Measurements from ENCODE around the gene UROS.

The UROS gene

DNA sequence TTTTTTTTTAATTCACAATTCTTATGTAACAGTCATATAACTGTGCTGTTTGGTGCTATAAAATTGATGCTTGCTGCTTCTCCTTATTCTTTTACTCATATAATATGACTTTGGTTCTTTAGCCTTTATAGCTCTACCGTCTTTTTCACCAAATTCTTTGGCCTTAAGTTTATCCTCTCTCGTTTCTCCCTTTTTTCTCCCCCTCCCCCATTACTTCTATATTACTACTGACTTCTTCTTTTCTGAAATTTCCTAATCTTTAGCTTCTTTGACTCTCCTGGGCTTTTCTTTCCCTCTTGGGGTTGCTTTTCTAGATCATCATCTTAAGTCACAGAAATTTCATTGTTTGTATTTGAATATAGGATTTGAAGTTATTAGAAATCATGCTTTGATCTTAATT, 4.1 kb upstream of the UROS start:
- TF ChIP-seq EZH2phosphoT487 (IDR thresholded peaks at IDR 0.05; ENCODE audit: borderline replicate concordance, low read length), result no peak
- TF ChIP-seq, protein P1, sequence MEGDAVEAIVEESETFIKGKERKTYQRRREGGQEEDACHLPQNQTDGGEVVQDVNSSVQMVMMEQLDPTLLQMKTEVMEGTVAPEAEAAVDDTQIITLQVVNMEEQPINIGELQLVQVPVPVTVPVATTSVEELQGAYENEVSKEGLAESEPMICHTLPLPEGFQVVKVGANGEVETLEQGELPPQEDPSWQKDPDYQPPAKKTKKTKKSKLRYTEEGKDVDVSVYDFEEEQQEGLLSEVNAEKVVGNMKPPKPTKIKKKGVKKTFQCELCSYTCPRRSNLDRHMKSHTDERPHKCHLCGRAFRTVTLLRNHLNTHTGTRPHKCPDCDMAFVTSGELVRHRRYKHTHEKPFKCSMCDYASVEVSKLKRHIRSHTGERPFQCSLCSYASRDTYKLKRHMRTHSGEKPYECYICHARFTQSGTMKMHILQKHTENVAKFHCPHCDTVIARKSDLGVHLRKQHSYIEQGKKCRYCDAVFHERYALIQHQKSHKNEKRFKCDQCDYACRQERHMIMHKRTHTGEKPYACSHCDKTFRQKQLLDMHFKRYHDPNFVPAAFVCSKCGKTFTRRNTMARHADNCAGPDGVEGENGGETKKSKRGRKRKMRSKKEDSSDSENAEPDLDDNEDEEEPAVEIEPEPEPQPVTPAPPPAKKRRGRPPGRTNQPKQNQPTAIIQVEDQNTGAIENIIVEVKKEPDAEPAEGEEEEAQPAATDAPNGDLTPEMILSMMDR (IDR thresholded peaks at IDR 0.05; ENCODE audit: low read depth, low read length, poor library complexity, severe bottlenecking), result no peak
- H3K9me3 ChIP-seq (ENCODE audit: control insufficient read depth, insufficient read depth, low read length), result no peaks in the 10 kb centered on the region
- H3K4me2 ChIP-seq (ENCODE audit: low read length), result no peak overlapping the region
- peaks cover 16% of the 10 kb centered on the region; the same call in 1 of the 2 replicates for H4K20me1 ChIP-seq (ENCODE audit: control insufficient read depth, insufficient read depth, low read depth, low read length)
- H3K27me3 ChIP-seq (ENCODE audit: control insufficient read depth, low read length), result no peaks in the 10 kb centered on the region
- no peaks in the 10 kb centered on the region for H3F3A ChIP-seq (ENCODE audit: control insufficient read depth, insufficient read depth)
- H3K4me1 ChIP-seq (ENCODE audit: control insufficient read depth, low read length), result peaks cover 19% of the 10 kb centered on the region
- H3K79me2 ChIP-seq (ENCODE audit: control insufficient read depth, low read length), result peaks cover 76% of the 10 kb centered on the region
- no peaks in the 10 kb centered on the region for H3K9me2 ChIP-seq (replicated peaks; ENCODE audit: control insufficient read depth, low read length)
- H3K27ac ChIP-seq (ENCODE audit: low read depth, low read length), result no peak overlapping the region
- H3K36me3 ChIP-seq (ENCODE audit: control insufficient read depth, low read length), result peaks cover 88% of the 10 kb centered on the region
- no peak overlapping the region for H3K4me3 ChIP-seq (ENCODE audit: low read length)

DNA sequence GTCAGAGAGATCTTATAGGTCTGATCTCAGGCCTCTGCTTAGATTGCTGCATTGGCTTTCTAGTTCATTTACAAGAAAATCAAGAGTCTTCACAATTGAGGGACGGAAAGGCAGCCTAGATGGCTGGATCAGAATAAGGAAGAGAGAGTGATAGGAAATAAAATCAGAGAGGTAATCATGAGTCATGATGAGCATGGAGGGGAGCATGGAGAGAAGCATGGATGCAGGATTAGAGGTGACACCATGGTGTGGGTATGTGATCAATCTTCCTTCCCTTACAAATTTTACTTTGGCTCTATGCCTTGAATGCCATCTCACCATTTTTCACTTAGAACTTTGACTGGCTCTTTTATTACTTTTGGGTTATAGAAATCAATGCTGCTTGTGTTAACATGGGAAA, 1.7 kb upstream of the UROS start:
- Histone ChIP-seq H4K20me1 (ENCODE audit: control insufficient read depth, insufficient read depth, low read depth, low read length) (peaks cover 16% of the 10 kb centered on the region; the same call in 1 of the 2 replicates), H3K4me1 (ENCODE audit: control insufficient read depth, low read length) (peaks cover 31% of the 10 kb centered on the region), H3K9me2 (replicated peaks; ENCODE audit: control insufficient read depth, low read length) (no peaks in the 10 kb centered on the region), H3F3A (ENCODE audit: control insufficient read depth, insufficient read depth) (no peaks in the 10 kb centered on the region), H3K79me2 (ENCODE audit: control insufficient read depth, low read length) (peaks cover 87% of the 10 kb centered on the region), H3K27me3 (ENCODE audit: control insufficient read depth, low read length) (no peaks in the 10 kb centered on the region), H3K9me3 (ENCODE audit: control insufficient read depth, insufficient read depth, low read length) (no peaks in the 10 kb centered on the region), H3K4me2 (ENCODE audit: low read length) (peak overlapping the region; percentile 84), H3K27ac (ENCODE audit: low read depth, low read length) (no peak overlapping the region), H3K4me3 (ENCODE audit: low read length) (peak overlapping the region; percentile 84), H3K36me3 (ENCODE audit: control insufficient read depth, low read length) (peaks cover 75% of the 10 kb centered on the region)
- TF ChIP-seq EZH2phosphoT487 (IDR thresholded peaks at IDR 0.05; ENCODE audit: borderline replicate concordance, low read length), result no peak
- TF ChIP-seq, protein P1 (IDR thresholded peaks at IDR 0.05; ENCODE audit: low read depth, low read length, poor library complexity, severe bottlenecking), result no peak

DNA sequence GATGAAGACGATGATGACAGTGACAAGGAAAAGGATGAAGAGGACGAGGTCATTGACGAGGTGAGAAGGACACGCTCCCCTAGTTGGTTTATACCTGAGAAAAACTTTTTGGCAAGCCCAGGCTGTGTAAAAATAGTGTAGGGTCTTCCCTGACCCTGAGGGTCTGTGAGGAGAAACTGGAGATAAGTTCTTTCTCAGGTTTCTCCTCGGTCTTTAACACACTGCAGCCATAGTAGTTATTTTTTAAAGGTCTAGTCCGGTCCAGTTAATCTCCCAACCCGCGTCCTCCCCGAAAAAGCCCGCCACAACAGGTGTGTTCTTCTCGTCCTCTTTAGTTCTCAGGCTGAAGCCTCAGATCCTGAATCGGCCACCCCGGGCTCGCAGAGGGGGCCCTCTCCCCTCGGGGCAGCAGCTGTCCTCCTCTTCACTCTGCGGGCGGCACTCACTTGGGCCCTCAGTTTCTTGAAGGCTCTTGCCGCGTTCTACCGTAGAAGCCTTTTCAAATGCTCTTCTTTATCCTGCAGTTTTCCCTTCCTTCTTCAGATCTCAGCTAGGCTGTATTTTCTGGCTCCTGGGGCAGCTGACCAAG, 699 bp upstream of the UROS start:
- TF ChIP-seq EZH2phosphoT487 (IDR thresholded peaks at IDR 0.05; ENCODE audit: borderline replicate concordance, low read length), result no peak
- TF ChIP-seq, protein P1 (IDR thresholded peaks at IDR 0.05; ENCODE audit: low read depth, low read length, poor library complexity, severe bottlenecking), result no peak
- Histone ChIP-seq H3K9me3 (ENCODE audit: control insufficient read depth, insufficient read depth, low read length) (no peaks in the 10 kb centered on the region), H3K27ac (ENCODE audit: low read depth, low read length) (peak overlapping the region; percentile 60), H3K4me2 (ENCODE audit: low read length) (peak overlapping the region; percentile 84), H3K36me3 (ENCODE audit: control insufficient read depth, low read length) (peaks cover 65% of the 10 kb centered on the region), H3K4me1 (ENCODE audit: control insufficient read depth, low read length) (peaks cover 31% of the 10 kb centered on the region), H3K27me3 (ENCODE audit: control insufficient read depth, low read length) (no peaks in the 10 kb centered on the region), H3K79me2 (ENCODE audit: control insufficient read depth, low read length) (peaks cover 81% of the 10 kb centered on the region), H4K20me1 (ENCODE audit: control insufficient read depth, insufficient read depth, low read depth, low read length) (peaks cover 16% of the 10 kb centered on the region; the same call in 1 of the 2 replicates), H3F3A (ENCODE audit: control insufficient read depth, insufficient read depth) (no peaks in the 10 kb centered on the region), H3K9me2 (replicated peaks; ENCODE audit: control insufficient read depth, low read length) (no peaks in the 10 kb centered on the region), H3K4me3 (ENCODE audit: low read length) (peak overlapping the region; percentile 84)
